Measurements from ENCODE around the gene ANK3.
A peak's percentile ranks its signal among the peaks of the same experiment; 100 is the strongest.

The ANK3 gene

DNA sequence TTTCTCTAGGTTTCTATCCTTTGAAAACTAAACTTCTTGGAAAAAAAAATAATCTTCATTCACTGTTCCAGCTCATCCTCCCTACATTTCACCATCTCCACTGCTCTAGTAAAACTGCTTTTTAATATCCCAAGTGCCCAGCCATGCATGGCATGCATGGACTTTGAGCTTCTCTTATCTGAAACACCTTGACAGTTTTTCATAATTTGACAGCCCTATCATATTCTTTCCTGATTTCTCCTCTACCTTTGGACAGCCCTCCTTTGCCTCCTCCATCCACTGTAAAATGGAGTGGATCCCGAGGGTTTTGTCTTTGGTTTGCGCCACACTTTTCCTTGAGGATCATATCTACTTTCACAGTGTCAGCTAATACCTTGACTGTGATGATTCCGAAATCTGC lies 212.8 kb downstream of the ANK3 start:
- peaks cover 2% of the 10 kb centered on the region for H3K4me1 ChIP-seq (ENCODE audit: control insufficient read depth, insufficient read depth, low read depth, low read length)
- H3K4ac ChIP-seq (ENCODE audit: low read depth in 1 of 2, low read length in 2 of 2): no peak overlapping the region
- H3K4me3 ChIP-seq (ENCODE audit: insufficient read depth in 1 of 2, low read depth in 1 of 2, low read length in 2 of 2): no peak overlapping the region
- H3K4me2 ChIP-seq (ENCODE audit: low read length, poor library complexity, severe bottlenecking): no peak overlapping the region
- no peak overlapping the region for H2BK15ac ChIP-seq (ENCODE audit: low read depth, poor library complexity, severe bottlenecking)
- DNase-seq: no peak
- no peak overlapping the region for H2BK120ac ChIP-seq (ENCODE audit: low read depth, low read length)
- no peaks in the 10 kb centered on the region for H3K79me1 ChIP-seq (replicated peaks; ENCODE audit: low read length, poor library complexity, severe bottlenecking)
- no peak overlapping the region for H2AK5ac ChIP-seq (ENCODE audit: low read length, severe bottlenecking)
- H2BK5ac ChIP-seq (ENCODE audit: low read depth, low read length, poor library complexity, severe bottlenecking): no peak overlapping the region
- 96% methylated on average over 3 of the region's 3 CpGs for WGBS
- no peak overlapping the region for H4K8ac ChIP-seq (ENCODE audit: low read length)
- H2BK12ac ChIP-seq (ENCODE audit: low read length in 2 of 2): no peak overlapping the region
- H3K9me3 ChIP-seq (ENCODE audit: control insufficient read depth, low read length): no peaks in the 10 kb centered on the region
- H4K91ac ChIP-seq (ENCODE audit: low read length): no peak overlapping the region
- H3K9ac ChIP-seq (ENCODE audit: low read length): no peak overlapping the region
- no peak overlapping the region for H3K14ac ChIP-seq (ENCODE audit: low read length in 2 of 2)
- no peaks in the 10 kb centered on the region for H3K27me3 ChIP-seq (ENCODE audit: control insufficient read depth in 1 of 2, insufficient read depth in 1 of 2, low read length in 2 of 2)
- peaks cover 0 to 12% of the 10 kb centered on the region in 2 experiments for H3K36me3 ChIP-seq (ENCODE audit: control insufficient read depth in 1 of 2, insufficient read depth in 2 of 2, low read depth in 1 of 2, low read length in 2 of 2)
- H3K18ac ChIP-seq (ENCODE audit: low read depth in 1 of 2, low read length in 2 of 2): no peak overlapping the region
- no peak overlapping the region for H3K27ac ChIP-seq (ENCODE audit: low read length, poor library complexity, severe bottlenecking)
- H2AFZ ChIP-seq (ENCODE audit: low read depth, low read length): no peak overlapping the region
- no peak overlapping the region for H3K23ac ChIP-seq (ENCODE audit: low read length in 2 of 2)

DNA sequence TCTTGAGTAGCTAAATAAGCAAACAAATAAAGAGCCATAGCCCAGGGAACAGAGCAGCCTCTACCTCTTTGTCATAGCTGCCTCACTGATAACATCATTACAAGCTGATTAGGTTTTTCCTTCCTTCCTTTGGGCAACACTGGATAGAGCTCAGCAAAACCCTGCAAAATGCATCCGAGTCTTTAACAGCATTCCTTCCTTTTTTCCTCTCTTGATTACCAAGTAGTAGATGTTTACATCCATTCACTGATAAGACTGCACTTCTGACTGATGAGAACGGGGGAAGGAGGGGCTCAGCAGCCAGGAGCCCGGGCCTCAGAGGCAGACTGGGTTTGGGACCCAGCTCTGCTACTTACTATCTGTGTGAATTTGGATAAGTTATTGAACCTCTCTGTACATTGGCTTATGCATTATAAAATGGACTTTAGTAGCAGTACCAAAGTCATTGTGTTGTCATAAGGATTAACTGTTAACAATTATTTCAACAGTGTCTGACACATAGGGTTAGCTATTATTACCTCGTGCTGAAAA lies 214.2 kb downstream of the ANK3 start:
- WGBS: 7% methylated on average over 3 of the region's 4 CpGs
- Histone ChIP-seq H2BK12ac (ENCODE audit: low read length in 2 of 2) (no peak overlapping the region), H2BK120ac (ENCODE audit: low read depth, low read length) (no peak overlapping the region)

DNA sequence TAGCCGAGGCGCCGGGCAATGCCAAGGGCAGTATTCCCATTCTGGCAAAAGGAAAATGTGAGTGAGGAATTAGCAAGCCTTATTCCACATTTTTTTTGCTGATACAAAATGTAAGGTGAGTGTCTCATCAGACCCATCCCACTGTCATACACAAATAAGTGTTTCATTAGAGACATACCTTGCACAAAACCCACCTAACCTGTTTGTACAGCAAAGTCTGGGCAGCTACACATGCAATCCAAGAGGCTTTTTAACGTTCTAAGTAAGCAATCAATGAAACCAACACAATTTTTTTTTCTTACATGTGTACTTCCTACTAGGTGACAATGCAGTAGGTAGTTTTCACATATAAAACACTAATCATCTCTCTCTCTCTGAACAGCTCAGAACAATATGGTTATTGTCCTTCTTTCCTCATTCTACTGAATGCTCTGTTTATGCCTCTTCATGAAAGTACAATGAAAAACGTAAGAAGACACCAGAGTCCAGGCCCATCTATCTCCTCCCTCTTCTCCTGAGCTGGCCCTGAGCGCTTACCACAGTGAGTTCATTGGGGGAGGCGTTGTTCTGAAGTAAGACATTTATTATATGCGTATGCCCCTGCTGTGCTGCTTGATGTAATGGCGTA lies 217.2 kb downstream of the ANK3 start:
- WGBS: 91% methylated on average over 9 of the region's 9 CpGs
- no peak overlapping the region for H3K14ac ChIP-seq (ENCODE audit: low read length in 2 of 2)
- no peak overlapping the region for H3K23ac ChIP-seq (ENCODE audit: low read length in 2 of 2)

More for the DNA sequence above, 214.2 kb downstream of the ANK3 start:
- Histone ChIP-seq H3K36me3 (ENCODE audit: control insufficient read depth in 1 of 2, insufficient read depth in 2 of 2, low read depth in 1 of 2, low read length in 2 of 2) (peaks cover 0 to 6% of the 10 kb centered on the region in 2 experiments), H2AK5ac (ENCODE audit: low read length, severe bottlenecking) (no peak overlapping the region), H3K27ac (ENCODE audit: low read length, poor library complexity, severe bottlenecking) (no peak overlapping the region), H3K9ac (ENCODE audit: low read length) (no peak overlapping the region), H3K14ac (ENCODE audit: low read length in 2 of 2) (no peak overlapping the region), H3K9me3 (ENCODE audit: control insufficient read depth, low read length) (no peaks in the 10 kb centered on the region), H4K91ac (ENCODE audit: low read length) (no peak overlapping the region), H3K18ac (ENCODE audit: low read depth in 1 of 2, low read length in 2 of 2) (no peak overlapping the region), H3K79me1 (replicated peaks; ENCODE audit: low read length, poor library complexity, severe bottlenecking) (no peaks in the 10 kb centered on the region), H4K8ac (ENCODE audit: low read length) (no peak overlapping the region), H2BK15ac (ENCODE audit: low read depth, poor library complexity, severe bottlenecking) (no peak overlapping the region), H2AFZ (ENCODE audit: low read depth, low read length) (no peak overlapping the region), H2BK5ac (ENCODE audit: low read depth, low read length, poor library complexity, severe bottlenecking) (no peak overlapping the region), H3K4me1 (ENCODE audit: control insufficient read depth, insufficient read depth, low read depth, low read length) (peaks cover 2% of the 10 kb centered on the region), H3K4me3 (ENCODE audit: insufficient read depth in 1 of 2, low read depth in 1 of 2, low read length in 2 of 2) (no peak overlapping the region), H3K4ac (ENCODE audit: low read depth in 1 of 2, low read length in 2 of 2) (no peak overlapping the region), H3K27me3 (ENCODE audit: control insufficient read depth in 1 of 2, insufficient read depth in 1 of 2, low read length in 2 of 2) (no peaks in the 10 kb centered on the region), H3K23ac (ENCODE audit: low read length in 2 of 2) (no peak overlapping the region), H3K4me2 (ENCODE audit: low read length, poor library complexity, severe bottlenecking) (no peak overlapping the region)
- peak; percentile 74 for DNase-seq

DNA sequence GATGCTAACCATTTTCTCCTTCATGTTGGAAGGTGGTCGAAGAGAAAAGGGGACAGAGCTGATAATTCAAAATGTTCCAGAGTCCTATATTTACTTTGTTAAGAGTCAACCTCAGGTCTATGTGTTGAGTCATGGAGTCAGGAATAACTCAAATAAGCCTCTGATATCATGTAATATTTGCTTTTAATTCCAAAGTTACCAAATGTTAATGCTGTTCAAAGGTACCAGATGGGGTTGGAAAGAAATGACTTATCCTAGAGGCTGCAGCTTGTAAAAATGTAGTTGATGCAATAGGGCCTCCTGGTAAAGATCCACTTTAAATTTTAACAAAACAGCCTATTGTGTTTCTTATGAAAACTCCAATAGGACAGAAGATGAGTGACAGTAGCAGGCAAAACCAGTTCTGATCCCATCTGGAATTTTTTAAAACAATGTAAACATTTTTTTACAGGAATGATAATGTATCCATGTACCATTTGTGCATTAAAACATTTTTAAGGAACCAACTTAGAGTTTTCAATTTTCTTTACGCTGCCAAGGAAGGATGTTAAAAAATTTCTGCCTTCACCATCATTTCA lies 218.2 kb downstream of the ANK3 start:
- peaks cover 2% of the 10 kb centered on the region for H3K4me1 ChIP-seq (ENCODE audit: control insufficient read depth, insufficient read depth, low read depth, low read length)

More for the DNA sequence above, 217.2 kb downstream of the ANK3 start:
- H2AFZ ChIP-seq (ENCODE audit: low read depth, low read length): no peak overlapping the region
- H3K36me3 ChIP-seq (ENCODE audit: control insufficient read depth in 1 of 2, insufficient read depth in 2 of 2, low read depth in 1 of 2, low read length in 2 of 2): no peaks in the 10 kb centered on the region
- H2BK5ac ChIP-seq (ENCODE audit: low read depth, low read length, poor library complexity, severe bottlenecking): no peak overlapping the region
- H3K18ac ChIP-seq (ENCODE audit: low read depth in 1 of 2, low read length in 2 of 2): no peak overlapping the region
- no peak overlapping the region for H3K4me2 ChIP-seq (ENCODE audit: low read length, poor library complexity, severe bottlenecking)
- H3K4me3 ChIP-seq (ENCODE audit: insufficient read depth in 1 of 2, low read depth in 1 of 2, low read length in 2 of 2): no peak overlapping the region
- H2BK15ac ChIP-seq (ENCODE audit: low read depth, poor library complexity, severe bottlenecking): no peak overlapping the region
- no peaks in the 10 kb centered on the region for H3K27me3 ChIP-seq (ENCODE audit: control insufficient read depth in 1 of 2, insufficient read depth in 1 of 2, low read length in 2 of 2)
- H2AK5ac ChIP-seq (ENCODE audit: low read length, severe bottlenecking): no peak overlapping the region
- peaks cover 2% of the 10 kb centered on the region for H3K4me1 ChIP-seq (ENCODE audit: control insufficient read depth, insufficient read depth, low read depth, low read length)
- H2BK12ac ChIP-seq (ENCODE audit: low read length in 2 of 2): no peak overlapping the region
- H4K8ac ChIP-seq (ENCODE audit: low read length): no peak overlapping the region
- no peak overlapping the region for H4K91ac ChIP-seq (ENCODE audit: low read length)
- H2BK120ac ChIP-seq (ENCODE audit: low read depth, low read length): no peak overlapping the region
- no peak for DNase-seq
- no peak overlapping the region for H3K4ac ChIP-seq (ENCODE audit: low read depth in 1 of 2, low read length in 2 of 2)
- no peak overlapping the region for H3K27ac ChIP-seq (ENCODE audit: low read length, poor library complexity, severe bottlenecking)
- H3K9ac ChIP-seq (ENCODE audit: low read length): no peak overlapping the region
- no peaks in the 10 kb centered on the region for H3K9me3 ChIP-seq (ENCODE audit: control insufficient read depth, low read length)
- H3K79me1 ChIP-seq (replicated peaks; ENCODE audit: low read length, poor library complexity, severe bottlenecking): no peaks in the 10 kb centered on the region

More for the DNA sequence above, 218.2 kb downstream of the ANK3 start:
- Histone ChIP-seq H3K27ac (ENCODE audit: low read length, poor library complexity, severe bottlenecking) (no peak overlapping the region), H2BK15ac (ENCODE audit: low read depth, poor library complexity, severe bottlenecking) (no peak overlapping the region), H3K4me2 (ENCODE audit: low read length, poor library complexity, severe bottlenecking) (no peak overlapping the region), H4K91ac (ENCODE audit: low read length) (no peak overlapping the region), H2AFZ (ENCODE audit: low read depth, low read length) (no peak overlapping the region), H2BK120ac (ENCODE audit: low read depth, low read length) (no peak overlapping the region), H3K14ac (ENCODE audit: low read length in 2 of 2) (no peak overlapping the region), H2BK5ac (ENCODE audit: low read depth, low read length, poor library complexity, severe bottlenecking) (no peak overlapping the region), H2BK12ac (ENCODE audit: low read length in 2 of 2) (no peak overlapping the region), H4K8ac (ENCODE audit: low read length) (no peak overlapping the region), H3K4me3 (ENCODE audit: insufficient read depth in 1 of 2, low read depth in 1 of 2, low read length in 2 of 2) (no peak overlapping the region), H3K36me3 (ENCODE audit: control insufficient read depth in 1 of 2, insufficient read depth in 2 of 2, low read depth in 1 of 2, low read length in 2 of 2) (no peaks in the 10 kb centered on the region), H3K18ac (ENCODE audit: low read depth in 1 of 2, low read length in 2 of 2) (no peak overlapping the region), H3K9me3 (ENCODE audit: control insufficient read depth, low read length) (no peaks in the 10 kb centered on the region), H3K4ac (ENCODE audit: low read depth in 1 of 2, low read length in 2 of 2) (no peak overlapping the region), H3K9ac (ENCODE audit: low read length) (no peak overlapping the region), H3K79me1 (replicated peaks; ENCODE audit: low read length, poor library complexity, severe bottlenecking) (no peaks in the 10 kb centered on the region), H3K27me3 (ENCODE audit: control insufficient read depth in 1 of 2, insufficient read depth in 1 of 2, low read length in 2 of 2) (no peaks in the 10 kb centered on the region), H3K23ac (ENCODE audit: low read length in 2 of 2) (no peak overlapping the region), H2AK5ac (ENCODE audit: low read length, severe bottlenecking) (no peak overlapping the region)
- DNase-seq: no peak
- WGBS: no CpG with 5 or more reads among the region's 2 CpGs

All from mesenchymal stem cell (in vitro differentiated cells and primary cell).